ENCODE results near the gene DEFB131A.
"Not testable (repeated sequence)": the region's sequence is repeated elsewhere in the genome, so short reads cannot be mapped to it uniquely, and the experiment has no call there.

- not testable (repeated sequence) for TF ChIP-seq CTCF (IDR thresholded peaks at IDR 0.05); POLR2A (IDR thresholded peaks at IDR 0.05; ENCODE audit: low read depth); POLR2AphosphoS5 (IDR thresholded peaks at IDR 0.05)
Observed at GRCh38 chr4:9454284-9454683, 10.1 kb downstream of the DEFB131A start.

All from esophagus muscularis mucosa (tissue), 3 donors.